Endometrial microvascular endothelial cells (primary cell): ENCODE measurements around the gene TEDC1. TPM values are rescaled to one million over a fixed set of nuclear protein-coding genes. Genes with fewer than 3 reads are reported as not detected.

ENCODE experiments used
- in situ Hi-C: cut with HindIII; loops from 2 replicates; pipeline ENCODE4 v1.10.0; 2017; ENCODE audit warnings: low sequenced_read_pairs, low pct_unique_long_range_greater_than_20kb; ENCODE audit errors: inconsistent ontology term
- total RNA-seq: library from RNA; depleted of rRNA; stranded (reverse); fragments of >200 nt; gene quantifications from one replicate; pipeline ENCODE4 v1.2.3, GENCODE V29; 2015; ENCODE audit errors: inconsistent ontology term

TEDC1 gene
- total RNA-seq, 1 donor from 2014 or later, result 24.6 TPM

DNA sequence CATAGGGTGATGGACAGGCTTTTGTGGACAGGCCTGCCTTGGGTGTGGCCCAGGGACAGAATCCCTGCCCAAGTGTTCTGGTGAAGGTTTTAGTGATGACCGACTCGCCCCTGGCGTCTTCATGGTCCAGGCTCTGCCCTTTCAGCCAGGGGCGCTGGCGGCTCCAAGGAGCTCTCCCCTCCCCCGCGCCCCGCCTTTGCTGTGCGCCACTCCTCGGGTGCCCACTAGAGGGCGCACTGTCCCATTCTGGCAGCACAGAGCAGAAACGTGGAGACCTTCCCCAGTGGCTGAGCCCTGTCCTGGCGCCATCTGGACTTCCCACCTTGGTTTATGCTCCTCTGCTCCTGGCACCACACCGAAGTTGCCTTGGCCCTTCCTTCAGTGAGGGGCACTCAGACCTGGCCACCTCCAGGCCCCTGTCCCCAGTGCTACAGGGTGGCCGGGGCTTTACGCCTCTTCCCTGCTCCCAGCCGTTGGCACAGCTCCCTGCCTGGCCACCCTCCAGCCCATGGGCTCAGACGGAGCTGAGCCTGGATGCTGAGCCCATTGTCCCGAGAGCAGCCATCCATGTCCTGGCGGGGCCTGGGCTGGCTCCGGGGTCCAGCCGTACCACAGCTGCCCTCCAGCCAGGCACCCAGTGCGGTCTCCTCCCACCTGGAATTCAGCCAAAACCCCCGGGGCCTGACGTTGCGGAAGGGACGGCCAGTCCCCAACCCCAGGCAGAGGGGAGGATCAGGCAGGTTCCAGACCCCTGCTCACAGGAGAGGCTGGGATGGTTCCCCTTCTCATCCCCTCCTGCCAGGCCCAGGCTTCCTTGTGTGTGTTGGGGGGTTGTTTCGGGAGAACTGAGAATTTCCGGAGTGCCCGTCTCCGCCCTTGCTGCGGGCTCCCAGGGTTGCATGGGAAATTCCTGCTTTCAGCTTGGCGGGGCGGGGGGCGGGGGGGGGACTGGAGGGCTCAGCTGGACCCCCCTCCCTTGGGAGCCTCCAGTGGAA lies 9.9 kb upstream of the TEDC1 start:
- in situ Hi-C loops, result no loop called here

DNA sequence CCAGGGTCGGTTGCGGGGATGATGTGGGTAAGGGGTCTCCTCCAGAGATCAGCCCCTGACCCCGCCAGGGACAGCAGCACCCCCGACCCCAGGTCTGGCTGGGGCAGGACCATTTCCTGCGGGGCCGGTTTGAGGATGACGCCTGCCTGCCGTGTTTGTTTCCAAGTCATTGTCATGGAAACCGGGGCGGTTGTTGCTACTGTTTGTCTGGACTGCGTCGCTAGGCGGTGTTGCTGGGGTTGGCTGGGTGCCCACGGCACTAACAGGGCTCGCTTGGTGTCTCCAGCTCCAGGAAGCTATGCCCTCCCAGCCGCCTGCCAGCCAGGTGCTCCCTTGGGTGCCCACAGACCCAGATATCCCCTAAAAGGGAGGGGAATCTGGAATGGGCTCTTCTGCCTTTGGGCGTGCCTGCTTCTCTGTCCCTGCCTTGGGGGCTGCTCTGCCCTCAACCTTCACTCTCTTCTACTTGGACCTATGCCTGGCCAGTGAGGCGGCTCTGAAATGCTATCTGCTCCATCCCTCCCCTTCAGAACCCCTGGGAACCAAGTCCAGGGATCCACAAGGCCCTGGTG lies 9.1 kb upstream of the TEDC1 start:
- in situ Hi-C loops, result no loop called here

DNA sequence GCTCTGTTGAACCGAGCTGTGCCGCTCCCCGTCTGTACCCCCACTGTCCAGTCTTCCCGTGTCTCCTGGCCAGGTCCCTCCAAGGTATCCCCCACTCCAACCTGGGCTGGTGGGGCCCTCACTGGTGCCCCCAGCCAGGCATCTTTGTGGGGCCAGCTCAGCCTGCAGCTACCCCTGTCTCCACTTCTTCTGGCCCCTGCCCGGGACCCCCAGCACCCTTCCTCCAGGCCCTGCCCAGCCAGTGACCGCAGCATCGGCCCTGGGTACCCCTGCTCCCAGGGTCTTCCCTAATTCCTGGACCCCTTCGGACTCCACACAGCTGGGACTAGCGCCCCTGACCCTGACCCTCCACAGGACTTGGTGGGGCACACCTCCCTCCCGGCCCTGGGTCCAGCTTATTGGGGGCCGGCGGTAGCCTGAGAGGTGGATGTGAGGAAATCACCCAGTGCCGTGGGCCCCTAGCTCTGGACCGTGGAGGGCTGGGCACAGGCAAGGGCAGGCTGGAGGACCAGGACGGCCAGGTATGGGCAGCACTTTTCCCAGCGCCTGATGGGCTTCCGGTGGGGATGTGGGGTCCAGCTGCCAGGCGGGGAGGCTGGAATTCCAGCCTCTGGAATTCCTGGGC lies 8.4 kb upstream of the TEDC1 start:
- in situ Hi-C loops, result no loop called here

DNA sequence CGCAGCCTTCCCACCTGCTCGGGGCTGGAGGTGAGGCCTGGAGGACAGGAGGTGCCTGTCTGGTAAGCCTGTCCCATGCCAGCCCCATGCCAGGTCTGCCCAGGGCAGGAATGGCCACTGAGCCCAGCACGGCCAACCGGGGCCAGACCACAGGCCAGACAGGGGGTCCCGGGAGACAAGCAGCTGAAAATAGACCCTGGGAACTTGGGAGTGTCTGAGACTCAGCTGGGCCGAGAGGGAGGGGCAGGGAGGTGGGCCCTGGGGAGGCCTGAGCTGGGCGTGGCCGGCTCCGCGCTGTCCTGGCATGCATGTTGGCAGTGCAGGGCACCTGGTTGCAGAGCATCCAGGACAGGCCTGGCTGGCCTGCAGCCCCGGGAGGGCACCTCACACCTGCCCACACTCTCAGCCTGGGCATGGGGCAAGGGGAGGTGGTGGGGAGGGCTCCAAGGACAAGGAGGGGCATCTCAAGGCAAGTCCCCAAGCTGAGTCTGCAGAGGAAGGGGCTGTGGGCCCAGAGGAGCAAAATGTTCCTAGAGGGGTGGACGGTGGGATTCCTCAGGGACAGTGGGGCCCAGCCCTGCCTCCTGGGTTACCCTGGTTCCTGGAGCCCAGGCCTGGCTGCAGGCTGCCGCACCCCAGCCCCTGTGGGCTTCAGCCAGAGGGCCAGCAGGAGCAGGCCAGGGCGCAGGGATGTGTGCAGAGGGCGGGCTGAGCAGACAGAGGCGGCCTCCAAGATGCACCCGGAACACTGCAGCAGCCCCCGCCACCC lies 7.6 kb upstream of the TEDC1 start:
- in situ Hi-C loops, result no loop called here

DNA sequence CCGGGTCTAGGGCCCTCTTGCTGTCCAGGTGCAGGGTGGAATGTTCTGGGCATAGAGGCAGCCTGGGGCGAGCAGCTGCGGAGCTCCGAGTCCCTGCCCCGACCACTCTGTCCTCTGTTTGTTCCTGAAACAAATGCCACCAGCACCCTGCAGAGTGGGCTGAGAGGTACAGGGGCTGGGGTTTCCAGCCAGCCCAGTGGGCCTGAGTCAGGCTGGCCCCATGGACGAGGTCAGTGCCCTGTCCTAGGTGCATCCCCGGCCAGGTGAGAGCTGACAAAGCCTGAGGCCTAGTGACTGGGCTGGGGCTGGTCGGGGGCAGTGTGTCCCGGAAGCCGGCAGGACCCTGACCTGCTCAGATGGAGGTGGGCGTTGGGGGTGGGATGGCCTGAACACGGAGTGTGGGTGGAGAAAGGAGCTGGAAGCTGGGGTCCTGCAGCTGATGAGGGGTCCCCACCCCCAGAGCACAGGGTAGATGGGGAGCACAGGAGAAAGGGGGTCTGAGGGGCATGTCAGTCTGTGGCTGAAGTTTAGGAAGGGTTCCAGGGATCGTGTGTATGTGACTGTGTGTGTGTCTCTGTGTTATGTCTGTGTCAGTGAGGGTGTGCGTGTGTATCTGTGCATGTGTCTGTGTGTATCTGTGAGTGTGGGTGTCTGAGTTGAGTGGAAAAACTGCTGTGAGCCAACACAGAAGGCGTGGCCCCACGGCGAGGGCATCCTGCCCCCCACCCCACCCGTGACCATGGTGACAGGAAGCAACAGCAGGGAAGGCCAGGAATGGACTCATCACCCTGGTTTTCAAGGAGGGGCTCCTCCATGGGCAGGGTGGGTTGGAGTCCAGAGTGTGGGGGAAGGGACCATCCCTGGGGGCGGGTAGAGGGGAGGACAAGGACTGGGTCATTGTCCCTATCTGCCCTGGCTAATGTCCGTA lies 6.7 kb upstream of the TEDC1 start:
- in situ Hi-C loops, result no loop called here

DNA sequence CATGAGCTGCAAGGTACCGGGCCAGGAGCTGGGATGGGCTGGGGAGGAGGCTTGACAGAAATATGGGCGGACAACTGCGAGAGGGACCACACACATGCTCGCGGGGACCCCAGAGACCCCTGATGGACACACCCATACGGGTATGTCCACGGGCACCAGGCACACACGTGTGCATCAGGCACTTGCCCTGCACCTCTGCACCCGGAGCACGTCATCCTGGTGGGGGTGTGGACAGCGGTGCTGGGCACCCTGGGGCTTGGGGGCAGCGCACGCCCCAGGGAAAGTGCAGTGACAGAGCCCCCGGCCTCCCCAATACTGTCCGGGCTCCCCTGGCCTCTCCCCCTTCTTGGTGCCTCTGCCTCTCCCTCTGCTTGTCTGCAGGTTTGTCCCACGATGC lies 6.1 kb upstream of the TEDC1 start:
- in situ Hi-C loops, result no loop called here

DNA sequence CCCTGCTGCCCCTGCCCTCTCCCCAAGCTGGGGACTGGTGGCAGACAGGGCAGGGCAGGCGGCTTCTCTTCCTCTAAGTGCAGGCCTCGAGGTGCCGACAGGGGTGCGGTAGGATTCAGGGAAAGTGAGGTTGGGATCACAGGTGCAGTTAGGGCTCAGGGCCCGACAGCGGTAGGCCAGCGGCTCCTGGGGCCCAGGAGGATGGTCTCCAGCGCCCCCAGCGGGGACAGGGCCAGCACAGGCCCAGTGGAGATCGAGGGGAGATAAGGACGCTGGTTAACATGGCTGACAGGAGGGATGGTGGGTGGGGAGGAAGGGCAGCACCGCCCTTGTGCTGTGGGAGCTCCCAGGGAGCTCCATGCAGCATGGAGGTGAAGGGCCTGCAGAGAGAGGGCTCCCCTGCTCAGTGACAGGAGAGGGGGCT lies 5.3 kb upstream of the TEDC1 start:
- in situ Hi-C loops, result no loop called here

DNA sequence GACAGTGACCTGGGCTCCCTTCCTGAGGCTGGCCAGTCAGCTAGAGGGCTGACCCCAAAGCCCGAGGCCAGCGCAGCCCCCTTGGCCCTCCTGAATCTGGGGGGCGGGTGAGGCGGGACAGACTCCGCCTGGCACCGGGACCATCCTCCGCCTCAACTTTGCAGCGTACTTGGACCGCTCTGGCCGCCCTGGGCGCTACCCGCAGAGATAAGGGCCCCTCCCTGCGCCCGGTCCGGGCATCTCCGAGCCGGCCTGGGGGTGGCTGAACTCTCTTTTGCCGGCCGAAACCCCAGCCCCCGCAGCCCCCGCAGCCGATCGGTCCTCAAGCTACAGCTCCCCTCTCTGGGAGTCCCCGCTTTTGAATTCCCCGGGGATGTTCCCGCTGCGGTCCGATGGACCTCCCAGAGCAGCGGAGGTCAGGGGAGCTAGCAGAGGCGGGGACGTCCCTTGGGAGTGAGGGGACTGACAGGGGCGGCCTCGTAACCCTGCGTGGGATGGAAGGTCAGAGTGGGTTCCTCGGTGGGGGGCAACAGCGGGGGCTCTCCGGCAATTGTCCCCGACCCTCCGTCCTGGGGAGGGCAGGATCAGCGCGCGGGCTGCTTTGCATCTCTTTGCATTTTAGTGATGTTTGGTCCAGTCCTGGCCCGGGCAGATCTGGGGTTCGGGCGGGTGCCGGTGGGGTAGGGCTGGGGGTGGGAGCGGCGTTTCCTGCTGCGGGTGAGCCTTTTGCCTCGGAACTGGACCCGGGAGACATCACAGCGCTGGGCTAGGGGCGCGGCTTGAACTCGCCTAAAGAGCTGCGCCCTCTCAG lies 4.7 kb upstream of the TEDC1 start, which contains the start of gene CRIP1:
Gene CRIP1 (plus strand): TSS at position 724 of the 811 bp plus-strand sequence. CDS start 374 bp downstream, outside the sequence.
- in situ Hi-C loops, result no loop called here

DNA sequence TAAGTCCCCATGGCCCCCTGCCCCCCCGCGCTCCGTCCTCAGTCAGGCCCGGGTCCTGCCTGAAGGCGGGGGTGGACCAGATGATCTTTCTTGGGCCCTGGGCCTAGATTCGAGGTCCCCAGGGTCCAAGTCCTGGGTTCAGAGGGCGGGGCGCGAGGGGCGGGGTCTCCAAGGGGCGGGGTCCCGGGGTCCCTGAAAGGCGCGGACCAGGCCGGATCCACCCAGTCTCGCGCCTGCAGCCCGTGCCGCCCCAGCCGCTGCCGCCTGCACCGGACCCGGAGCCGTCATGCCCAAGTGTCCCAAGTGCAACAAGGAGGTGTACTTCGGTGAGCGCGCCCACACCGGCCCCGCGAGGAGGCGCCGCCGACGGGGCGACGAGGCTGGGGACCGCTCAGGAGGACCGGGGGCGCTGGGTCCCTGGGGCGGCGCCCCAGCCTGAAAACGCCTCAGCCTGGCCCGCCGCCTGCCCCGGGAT lies 4.0 kb upstream of the TEDC1 start:
- in situ Hi-C loops, result no loop called here

DNA sequence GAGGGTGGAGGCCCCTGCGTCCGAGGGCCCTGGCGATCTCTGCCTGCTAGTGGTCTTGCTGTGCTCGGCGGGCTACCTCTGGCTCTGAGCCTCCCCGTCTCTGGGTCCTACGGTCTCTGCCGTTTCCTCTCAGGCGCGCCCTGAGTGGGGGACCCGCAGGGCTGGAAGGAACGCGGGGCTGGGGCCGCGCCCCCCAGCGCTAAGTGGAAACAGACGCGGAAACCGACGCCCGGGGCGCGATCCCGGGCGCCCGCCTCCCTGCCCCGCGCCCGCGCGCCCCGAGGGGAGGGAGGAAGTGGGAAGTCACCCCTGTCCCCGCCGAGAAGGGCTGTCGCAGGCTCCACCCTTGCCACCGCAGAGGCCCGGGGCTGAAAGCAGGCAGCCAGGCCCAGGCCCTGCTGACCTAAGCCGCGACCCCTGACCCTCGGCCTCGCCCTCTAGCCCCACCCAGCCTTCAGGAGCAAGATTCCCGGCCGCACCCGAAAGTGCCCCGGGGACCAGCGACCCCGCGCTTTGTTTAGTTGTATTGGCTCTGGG lies 3.5 kb upstream of the TEDC1 start:
- in situ Hi-C loops, result no loop called here

DNA sequence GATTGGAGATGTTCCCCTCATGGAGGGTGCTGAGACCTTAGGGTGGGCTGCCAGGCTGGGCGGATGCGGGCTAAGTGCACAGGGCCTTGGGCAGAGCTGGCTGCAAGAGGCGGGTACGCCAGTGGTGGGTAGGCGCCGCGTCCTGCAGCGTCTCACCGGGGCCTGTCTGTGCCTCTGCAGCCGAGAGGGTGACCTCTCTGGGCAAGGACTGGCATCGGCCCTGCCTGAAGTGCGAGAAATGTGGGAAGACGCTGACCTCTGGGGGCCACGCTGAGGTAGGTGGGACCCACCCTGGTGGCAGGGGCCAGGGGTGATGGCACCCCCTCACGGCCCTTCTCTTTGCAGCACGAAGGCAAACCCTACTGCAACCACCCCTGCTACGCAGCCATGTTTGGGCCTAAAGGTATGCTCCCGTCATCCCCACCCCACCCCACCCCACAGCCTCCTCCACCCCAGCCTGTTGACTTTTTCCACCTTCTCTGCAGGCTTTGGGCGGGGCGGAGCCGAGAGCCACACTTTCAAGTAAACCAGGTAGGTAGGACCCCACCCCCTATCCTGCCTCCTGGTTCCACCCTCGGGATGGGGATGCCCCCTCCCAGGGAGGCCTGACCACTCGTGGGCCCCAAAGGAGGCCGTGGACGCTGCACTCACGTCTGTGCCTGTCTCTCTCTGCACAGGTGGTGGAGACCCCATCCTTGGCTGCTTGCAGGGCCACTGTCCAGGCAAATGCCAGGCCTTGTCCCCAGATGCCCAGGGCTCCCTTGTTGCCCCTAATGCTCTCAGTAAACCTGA lies 2.9 kb upstream of the TEDC1 start:
- in situ Hi-C loops, result no loop called here

DNA sequence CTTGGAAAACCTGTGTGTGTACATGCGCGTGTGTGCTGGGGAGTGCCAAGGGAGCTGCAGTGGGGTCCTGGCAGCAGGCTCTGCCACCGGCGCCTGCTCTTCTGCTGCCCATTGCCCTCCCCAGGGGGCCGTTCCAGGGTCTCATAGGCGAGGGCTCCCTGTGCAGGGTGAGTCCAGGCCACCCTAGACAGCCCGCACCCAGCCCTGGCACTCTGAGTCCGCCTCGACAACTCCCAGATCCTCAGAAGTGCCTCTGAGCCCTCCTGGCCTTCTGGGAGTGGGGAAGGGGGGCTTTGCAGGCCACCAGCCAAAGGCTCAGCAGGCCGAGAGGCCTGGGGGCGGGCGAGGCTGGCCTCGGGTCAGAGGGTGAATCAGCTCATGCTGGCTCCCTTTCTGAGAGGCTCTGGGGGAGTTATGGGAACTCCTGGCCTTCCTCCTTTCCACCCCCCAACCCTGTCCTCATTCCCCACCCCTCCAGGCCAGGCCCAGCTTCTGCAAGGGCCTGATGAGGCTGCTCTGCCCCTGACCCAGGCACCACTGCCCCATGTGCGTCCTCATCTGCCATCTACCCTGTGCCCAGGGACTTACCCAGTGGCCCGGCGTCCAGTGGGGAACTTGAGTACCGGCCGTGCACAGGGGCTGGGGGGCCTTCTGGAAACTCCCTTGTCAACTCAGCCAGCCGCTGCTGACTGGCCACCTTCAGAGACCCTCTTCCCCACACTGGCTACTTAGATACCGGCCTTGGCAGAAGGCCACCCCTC lies 2.1 kb upstream of the TEDC1 start:
- in situ Hi-C loops, result no loop called here

DNA sequence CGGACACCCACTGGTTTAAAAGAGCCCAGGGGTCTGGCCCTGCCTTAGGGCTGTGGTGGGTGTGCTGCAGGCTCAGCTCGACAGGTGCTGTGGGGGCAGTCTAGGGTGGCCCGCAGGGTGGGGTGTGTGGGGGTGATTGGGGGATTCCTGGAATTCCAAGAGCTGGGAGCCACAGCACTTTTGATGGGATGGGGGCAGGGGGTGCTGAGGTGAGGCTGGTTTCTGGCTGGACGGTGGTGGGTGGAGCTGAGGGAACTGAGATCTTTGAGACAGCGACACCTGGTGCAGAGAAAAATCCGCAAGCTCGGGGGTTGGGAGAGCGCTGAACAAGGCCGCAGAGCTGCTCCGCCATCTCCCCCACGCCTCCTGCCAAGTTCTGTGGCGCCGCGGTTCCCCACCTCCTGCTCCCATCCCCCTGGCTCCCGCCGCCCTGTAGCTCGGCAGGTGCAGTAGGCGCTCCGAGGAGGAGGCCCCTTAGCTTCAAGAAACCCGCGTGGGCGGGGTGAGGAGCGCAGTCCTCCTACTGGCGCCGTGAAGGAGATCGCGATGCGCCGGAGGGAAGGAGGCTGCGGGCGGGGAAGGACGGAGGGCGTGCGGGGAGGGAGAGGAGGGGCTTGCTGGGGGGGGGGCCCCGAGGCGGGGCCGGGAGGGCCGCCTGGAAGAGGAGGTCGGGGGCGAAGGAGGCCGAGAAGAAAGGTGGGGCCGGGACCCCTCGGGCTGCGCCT lies 1.3 kb upstream of the TEDC1 start:
- in situ Hi-C loops, result no loop called here

DNA sequence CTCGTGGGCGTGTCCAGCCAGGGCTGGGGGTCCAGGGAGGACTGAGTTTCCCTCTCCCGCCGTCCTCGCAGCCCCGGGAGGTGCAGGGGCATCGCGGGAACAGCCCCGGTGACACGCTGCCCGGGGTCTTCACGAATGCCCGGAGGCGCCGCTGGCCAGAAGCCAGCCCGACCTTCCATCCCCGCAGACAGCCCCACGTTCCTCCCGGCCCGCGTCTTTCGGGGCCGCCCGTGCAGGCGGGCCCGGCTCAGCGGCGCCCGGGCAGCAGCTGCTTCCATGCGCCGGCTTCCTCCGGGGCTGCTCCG lies 827 bp upstream of the TEDC1 start:
- in situ Hi-C loops, result no loop called here

DNA sequence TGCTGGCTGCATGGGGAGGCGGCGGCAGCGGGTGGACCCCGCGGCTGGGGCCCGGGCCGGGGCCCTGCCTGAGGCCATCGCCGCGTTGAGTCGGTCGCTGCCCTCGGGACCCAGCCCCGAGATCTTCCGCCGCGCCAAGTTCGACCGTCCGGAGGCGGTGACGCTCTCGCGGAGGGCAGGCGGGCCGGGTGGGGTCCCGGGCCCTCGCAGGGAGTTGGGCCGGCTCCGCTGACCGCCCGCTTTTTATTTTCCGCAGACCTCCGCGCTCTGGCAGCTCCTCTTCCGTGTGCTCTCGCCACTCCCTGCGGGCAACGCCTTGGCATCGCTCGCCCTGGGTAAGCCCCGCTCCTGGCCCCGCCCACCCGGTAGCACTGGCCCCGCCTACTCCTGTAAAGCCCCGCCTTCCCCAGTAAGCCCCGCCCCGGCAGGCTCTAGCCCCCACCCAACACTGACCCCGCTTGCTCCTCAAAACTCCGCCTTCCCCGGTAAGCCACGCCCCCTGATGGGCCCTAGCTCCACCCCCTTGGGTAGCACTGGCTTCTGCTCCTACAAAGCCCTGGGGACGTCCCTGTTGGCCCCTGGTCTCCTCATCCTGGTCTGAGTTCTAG lies 424 bp downstream of the TEDC1 start:
- in situ Hi-C loops, result no loop called here
